SIG-M5 (cell line): ENCODE results near the gene OXSR1.

Source experiments
- DNase-seq: peaks from one replicate; lab custom pipeline; 2025; lab: John Stamatoyannopoulos, UW

The OXSR1 gene

GRCh38 chr3:38164952-38165721, at the start of gene OXSR1:
OXSR1 (plus strand) TSS chr3:38165537; CDS start chr3:38165877, 340 bp downstream.
- peak; percentile 100 for DNase-seq

GRCh38 chr3:38115645-38116427, 49.5 kb upstream of the OXSR1 start:
- no peak for DNase-seq

- no peak for DNase-seq
These were observed 48.7 kb upstream of the OXSR1 start for GRCh38 chr3:38116471-38117162.

- no peak for DNase-seq
These were observed 48.1 kb upstream of the OXSR1 start for GRCh38 chr3:38117163-38117716.

GRCh38 chr3:38117748-38118420, 47.5 kb upstream of the OXSR1 start:
- DNase-seq = no peak

- no peak for DNase-seq
These were observed 46.7 kb upstream of the OXSR1 start for GRCh38 chr3:38118421-38119247.

GRCh38 chr3:38119248-38119544, 46.1 kb upstream of the OXSR1 start:
- no peak for DNase-seq

- no peak for DNase-seq
These were observed 45.3 kb upstream of the OXSR1 start for GRCh38 chr3:38119821-38120692.

- DNase-seq = no peak
These were observed 44.5 kb upstream of the OXSR1 start for GRCh38 chr3:38120693-38121450.

GRCh38 chr3:38121451-38121831, 43.9 kb upstream of the OXSR1 start:
- no peak for DNase-seq

- no peak for DNase-seq
These were observed 43.4 kb upstream of the OXSR1 start for GRCh38 chr3:38121832-38122461.

GRCh38 chr3:38122712-38123290, 42.5 kb upstream of the OXSR1 start:
- DNase-seq = no peak

GRCh38 chr3:38124324-38125122, 40.8 kb upstream of the OXSR1 start:
- no peak for DNase-seq

- DNase-seq = no peak
These were observed 39.8 kb upstream of the OXSR1 start for GRCh38 chr3:38125305-38126120.

- no peak for DNase-seq
These were observed 39.0 kb upstream of the OXSR1 start for GRCh38 chr3:38126121-38126892.
